ENCODE data around the gene IQCM.

IQCM gene

DNA sequence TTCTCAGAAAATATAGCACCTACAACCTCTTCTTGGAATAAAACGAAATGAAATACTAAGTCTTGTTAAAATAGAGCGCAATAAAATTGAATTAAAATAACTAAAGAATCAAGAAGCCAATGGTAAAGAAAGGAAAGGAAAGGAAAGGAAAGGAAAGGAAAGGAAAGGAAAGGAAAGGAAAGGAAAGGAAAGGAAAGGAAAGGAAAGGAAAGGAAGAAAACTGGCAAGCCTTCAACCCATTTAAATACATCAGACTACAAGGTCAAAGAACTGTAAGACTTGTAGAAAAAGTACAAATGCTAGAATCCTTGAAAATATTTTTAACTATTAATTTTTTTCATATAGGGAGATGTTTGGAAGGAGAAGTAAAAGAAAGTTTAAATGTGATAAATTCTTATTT lies 372.1 kb downstream of the IQCM start:
- no peak for DNase-seq (ENCODE audit: extremely low read depth, low read depth)
- no peak for TF ChIP-seq CTCF (IDR thresholded peaks at IDR 0.05; ENCODE audit: low read depth, low read length)

DNA sequence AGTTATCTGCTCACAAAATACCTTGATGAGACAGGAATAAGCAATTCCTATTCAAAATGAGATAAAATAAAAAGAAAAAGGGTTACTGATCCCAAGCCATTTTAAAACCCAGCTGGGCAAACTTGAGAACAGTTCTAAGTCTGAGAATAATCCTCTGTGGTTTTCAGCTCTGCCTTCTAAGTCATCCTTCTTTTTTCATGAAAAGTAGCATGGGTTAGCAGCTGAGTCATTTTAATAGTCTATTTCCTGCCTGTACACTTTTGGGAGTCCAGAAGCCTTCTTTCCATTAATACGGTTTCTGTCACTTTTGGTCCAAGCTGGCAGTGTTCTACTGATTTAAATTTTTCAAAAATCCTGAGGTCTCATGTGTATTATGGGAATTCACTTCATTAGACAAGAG lies 374.3 kb downstream of the IQCM start:
- DNase-seq (ENCODE audit: extremely low read depth, low read depth): peak; percentile 4
- TF ChIP-seq CTCF (IDR thresholded peaks at IDR 0.05; ENCODE audit: low read depth, low read length): no peak

DNA sequence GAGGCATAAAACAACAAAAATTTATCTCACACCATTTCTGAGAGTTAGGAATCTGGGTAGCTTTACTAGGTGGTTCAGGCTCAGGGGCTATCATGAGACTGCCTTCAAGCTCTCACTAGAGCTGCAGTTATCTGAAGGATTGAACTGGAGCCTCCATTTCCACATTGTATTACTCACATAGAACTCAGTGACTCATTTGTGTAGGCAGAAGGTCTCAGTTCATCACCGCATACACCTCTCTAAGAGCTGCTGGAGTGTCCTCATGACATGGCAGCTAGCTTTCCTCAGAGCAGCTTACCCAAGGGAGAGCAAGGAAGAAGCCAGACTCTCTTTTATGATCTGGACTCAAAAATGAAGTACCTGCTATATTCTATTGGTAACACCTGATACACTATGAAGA lies 389.2 kb downstream of the IQCM start:
- no peak for DNase-seq (ENCODE audit: extremely low read depth, low read depth)
- no peak for TF ChIP-seq CTCF (IDR thresholded peaks at IDR 0.05; ENCODE audit: low read depth, low read length)

DNA sequence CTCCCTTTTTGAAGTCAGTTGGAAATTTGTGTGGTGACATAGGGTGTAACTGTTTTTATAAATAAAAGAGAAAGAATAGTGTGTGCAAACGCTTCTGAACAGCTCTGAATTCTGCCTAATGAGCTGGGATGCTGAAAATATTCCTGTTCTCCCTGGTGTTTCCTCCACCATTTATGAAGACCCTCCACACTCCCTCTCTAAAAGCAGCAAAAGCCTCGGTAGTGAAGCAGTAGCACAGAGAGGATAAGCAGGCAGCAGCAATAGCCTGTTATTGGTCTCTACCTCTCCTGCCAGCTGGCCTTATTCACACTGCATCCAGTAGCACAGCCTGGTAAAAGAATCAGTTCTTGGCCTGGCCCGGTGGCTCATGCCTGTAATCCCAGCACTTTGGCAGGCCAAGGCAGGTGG lies 406.1 kb downstream of the IQCM start:
- no peak for TF ChIP-seq CTCF (IDR thresholded peaks at IDR 0.05; ENCODE audit: low read depth, low read length)
- no peak for DNase-seq (ENCODE audit: extremely low read depth, low read depth)

DNA sequence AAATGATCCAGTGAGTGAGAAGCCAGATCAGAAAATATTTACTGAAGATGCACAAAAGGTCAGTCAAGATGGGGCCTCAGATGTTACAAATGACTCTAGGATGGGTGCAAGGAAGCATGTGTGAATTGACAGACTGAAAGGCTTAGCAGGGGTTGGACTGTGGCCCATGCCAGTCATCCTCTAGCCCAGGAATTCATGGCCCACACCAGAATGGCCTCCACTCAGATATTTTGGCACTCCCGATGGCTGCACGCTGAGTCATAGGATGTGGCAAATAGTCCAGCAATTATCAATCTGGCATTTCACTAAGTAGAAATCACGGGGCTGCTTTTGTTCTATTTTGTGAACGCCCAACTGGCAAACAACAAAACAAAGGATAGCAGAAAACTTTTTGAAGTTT lies 406.5 kb downstream of the IQCM start:
- no peak for TF ChIP-seq CTCF (IDR thresholded peaks at IDR 0.05; ENCODE audit: low read depth, low read length)
- DNase-seq (ENCODE audit: extremely low read depth, low read depth): peak; percentile 57

DNA sequence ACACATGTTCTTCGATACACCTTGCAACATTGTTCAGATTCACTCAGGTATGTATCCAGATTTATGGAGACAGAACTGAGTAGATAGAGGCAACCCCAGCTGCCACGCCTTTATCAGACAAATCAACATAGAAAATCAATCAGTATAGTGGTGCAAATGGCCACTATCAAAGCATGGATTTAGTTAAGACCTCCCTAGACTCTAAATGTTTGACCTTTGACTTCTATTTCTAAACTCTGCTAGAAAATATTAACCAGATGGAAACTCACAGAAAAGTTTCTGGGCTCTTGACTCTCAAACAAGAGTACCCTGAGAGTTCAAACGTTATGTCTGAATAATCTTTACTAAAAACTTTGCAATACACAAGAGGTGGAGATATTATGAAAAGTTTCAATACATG lies 411.5 kb downstream of the IQCM start:
- DNase-seq (ENCODE audit: extremely low read depth, low read depth): no peak
- no peak for TF ChIP-seq CTCF (IDR thresholded peaks at IDR 0.05; ENCODE audit: low read depth, low read length)

DNA sequence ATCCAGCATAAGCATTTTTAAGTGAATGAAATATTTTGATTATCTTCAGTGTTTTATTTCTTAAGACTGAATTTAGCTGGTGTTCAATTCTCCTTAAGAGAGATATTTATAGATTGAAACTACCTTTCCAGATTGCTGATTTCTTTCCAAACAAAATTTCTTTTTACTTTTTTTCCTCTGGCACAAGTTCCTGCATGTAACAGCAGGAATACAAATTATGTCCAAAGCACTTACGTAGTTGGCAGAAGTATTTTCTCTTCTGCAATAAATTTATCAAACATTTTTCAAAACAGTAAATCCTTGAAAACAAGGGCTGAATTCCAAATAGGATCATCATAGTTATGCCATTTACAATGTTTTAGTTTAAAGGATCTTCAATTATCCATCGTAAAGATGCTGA lies 412.6 kb downstream of the IQCM start:
- no peak for TF ChIP-seq CTCF (IDR thresholded peaks at IDR 0.05; ENCODE audit: low read depth, low read length)
- DNase-seq (ENCODE audit: extremely low read depth, low read depth): no peak

Measured in AG09319 (cell line).